HG03108 (cell line): ENCODE results near the gene TSKS.

Experiments
- ATAC-seq: cut with Tn5 transposase; IDR thresholded peaks from one replicate; pipeline ENCODE4 v1.9.1; 2021; ENCODE audit warnings: moderate library complexity; ENCODE audit not compliant: unreplicated experiment

The TSKS gene

DNA sequence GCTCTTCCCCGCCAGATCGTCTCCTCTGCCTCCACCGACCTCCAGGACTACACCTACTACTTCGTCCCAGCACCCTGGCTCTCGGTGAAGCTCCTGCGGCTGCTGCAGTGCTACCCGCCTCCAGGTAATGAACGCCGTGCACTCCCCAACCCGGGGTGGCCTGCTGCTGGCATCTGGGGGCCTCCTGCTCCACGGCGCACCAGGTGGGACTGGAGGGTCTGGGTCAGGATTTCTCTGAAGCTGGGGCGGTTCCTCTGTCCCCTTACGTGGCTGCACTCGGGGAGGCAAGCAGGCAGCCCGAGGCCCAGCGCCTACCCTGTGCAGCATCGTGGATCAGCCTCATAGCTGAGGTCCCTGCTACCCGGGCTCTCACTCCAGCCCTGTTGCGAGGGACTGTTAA, 32.5 kb upstream of the TSKS start:
- no peak for ATAC-seq

DNA sequence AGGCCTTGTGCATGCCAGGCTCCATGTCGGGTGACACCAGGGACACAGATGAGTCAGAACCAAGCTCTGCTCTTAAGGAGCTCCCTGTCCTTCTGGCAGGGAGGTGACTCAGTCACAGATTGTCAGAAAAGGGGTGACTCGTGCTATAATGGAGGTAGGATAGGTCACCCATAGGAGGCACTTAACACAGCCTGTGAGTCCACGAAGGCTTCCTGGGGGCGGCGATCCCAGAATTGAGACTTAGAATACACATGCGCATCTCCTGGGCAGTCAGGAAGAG, 30.4 kb upstream of the TSKS start:
- ATAC-seq, result no peak

DNA sequence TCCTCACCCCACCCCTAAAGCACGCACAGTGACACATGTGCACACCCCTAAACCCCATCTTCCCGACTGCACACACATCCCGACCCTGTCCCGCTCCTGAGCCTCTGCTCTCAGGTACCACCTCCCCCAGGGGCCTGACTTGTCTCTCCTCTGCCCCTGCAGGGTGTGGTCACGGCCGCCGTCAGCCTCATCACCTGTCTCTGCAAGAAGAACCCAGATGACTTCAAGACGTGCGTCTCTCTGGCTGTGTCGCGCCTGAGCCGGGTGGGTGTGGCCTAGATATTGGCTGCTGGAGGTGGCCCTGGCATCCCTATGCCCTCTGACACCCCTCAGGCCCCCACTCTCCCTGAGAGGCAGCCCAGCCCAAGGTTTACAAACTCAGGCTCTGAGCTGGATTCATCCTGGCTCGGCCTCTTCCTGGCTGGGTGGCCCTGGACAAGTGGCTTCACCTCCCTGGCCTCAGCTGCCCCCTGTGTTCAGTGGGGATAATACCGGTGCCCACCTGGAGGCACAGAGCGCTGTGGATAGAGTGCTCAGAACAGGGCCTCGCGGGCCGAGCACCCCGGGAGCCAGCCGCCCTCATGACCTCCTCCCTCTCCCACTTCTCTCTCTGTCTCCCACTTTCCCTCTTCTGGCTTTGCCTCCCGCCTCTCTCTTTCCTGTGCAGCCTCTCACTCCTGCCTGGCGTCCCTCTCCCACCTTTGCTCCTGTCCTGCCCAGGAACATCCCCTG, 29.9 kb upstream of the TSKS start:
- no peak for ATAC-seq

DNA sequence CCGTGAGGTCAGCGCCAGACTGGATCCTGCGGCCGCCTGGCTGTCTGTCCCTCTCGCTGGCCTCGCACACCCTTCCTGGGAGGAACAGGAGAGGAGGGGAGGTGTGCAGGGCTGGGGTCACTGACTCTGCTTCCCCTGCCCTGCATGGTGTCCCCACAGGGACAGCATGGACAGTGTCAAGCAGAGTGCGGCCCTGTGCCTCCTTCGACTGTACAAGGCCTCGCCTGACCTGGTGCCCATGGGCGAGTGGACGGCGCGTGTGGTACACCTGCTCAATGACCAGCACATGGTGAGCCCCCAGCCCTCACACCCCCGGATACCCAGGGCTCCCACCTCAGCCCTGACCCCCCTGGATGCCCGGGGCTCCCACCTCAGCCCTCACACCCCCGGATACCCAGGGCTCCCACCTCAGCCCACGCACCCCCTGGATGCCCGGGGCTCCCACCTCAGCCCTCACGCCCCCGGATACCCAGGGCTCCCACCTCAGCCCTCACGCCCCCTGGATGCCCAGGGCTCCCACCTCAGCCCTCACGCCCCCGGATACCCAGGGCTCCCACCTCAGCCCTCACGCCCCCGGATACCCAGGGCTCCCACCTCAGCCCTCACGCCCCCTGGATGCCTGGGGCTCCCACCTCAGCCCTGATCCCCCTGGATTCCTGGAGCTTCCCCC, 28.8 kb upstream of the TSKS start:
- no peak for ATAC-seq

DNA sequence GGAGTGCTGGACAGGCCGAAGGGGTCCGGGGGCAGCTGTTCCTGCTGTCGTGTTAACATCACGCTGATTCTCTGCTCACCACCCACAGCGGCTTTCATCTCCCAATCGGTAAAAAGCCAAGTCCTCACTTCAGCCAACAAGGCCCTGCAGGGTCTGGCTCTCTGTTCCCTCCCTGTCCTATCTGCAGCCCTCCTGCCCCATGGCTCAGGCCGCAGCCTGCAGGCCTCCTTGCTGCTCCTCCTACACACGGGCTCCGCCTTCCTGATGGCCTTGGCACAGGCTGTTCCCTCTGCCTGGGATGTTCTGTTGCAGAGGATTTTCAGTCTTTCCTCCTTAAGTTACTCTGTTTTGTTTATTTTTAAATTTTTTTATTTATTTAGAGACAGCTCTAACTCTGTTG, 27.8 kb upstream of the TSKS start:
- no peak for ATAC-seq

DNA sequence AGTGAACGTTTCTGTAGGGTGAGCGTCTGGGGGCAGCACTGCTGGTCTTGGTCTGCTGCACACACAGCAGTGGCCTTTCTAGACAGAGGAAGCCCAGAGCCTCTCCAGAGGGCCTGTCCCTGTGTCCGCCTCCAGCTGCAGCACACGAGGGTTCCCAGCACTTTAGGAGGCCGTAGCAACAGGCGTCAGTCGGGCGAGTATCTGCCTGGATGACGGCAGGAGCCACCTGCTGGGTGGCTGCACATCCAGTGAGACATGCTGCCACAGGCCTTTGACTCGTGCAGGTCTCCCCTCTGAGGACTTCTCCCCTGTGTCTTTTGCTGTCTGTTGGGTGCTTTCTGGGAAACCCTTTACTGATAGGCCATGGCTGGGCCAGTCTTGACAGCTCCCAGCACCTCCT, 25.8 kb upstream of the TSKS start:
- ATAC-seq, result no peak

DNA sequence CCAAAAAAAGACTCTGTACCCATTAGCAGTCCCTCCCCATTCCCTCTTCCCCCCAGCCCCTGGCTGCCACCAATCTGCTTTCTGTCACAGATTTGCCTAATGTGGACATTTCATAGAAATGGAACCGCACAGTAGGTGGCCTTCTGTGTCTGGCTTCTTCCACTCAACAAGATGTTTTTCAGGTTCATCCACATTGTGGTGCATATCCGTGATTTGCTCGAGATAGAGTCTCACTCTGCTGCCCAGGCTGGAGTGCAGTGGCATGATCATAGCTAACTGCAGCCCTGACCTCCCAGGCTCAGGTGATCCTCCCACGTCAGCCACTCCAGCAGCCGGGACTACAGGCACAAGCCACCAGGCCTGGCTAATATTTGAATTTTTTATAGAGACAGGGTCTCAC, 24.6 kb upstream of the TSKS start:
- no peak for ATAC-seq

DNA sequence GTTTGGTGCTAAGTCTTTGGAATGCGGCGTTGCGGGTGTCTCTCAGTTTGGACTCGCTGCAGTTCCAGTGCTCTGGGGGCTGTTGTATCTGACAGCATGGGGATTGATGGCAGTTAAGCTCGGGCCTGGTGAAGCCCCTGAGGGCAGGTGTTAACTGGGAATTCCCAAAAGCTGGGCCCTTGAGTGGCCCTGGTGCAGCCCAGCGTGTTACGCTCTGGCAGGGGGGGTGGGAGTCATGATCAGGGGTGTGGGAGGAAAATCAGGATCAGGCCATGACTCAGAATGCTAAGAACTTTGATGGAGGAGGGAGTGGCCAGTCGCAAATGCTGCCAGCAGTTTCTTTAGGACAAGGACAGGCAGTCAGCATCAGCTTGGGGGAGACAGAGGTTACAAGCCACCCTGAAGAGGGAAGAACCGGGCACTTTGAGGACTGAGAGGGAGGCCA, 23.3 kb upstream of the TSKS start:
- ATAC-seq, result no peak

DNA sequence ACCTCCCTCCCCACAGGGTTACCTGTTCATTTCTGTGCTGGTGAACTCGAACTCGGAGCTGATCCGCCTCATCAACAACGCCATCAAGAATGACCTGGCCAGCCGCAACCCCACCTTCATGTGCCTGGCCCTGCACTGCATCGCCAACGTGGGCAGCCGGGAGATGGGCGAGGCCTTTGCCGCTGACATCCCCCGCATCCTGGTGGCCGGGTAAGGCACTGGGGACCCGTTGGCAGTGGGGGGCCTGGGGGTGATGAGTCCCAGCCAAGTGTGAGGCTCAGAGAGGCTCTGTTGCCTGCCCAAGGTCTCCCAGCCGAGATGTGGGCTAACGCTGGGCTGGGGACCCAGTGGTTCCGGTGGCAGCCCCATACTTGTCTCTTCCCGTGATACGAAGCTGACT, 19.4 kb upstream of the TSKS start:
- no peak for ATAC-seq

DNA sequence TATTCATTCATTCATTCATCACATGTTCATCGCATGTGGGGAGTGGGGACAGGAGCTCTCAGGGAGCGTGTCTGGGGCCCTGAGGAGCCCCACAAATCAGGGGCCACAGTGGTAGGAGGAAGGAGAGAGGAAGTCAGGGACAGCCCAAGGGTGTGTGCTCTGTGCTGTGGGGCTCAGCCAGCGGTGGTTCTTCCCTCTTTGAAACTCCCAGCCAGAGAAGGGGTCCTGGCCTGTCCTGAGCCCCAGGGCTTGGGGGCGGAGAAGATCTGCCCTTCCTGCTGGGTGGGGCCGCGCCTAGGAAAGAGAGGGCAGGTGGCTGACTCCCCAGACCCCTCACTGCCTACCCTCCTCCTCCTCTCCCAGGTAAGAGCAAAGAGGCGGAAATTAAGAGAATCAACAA, 18.3 kb upstream of the TSKS start:
- no peak for ATAC-seq

DNA sequence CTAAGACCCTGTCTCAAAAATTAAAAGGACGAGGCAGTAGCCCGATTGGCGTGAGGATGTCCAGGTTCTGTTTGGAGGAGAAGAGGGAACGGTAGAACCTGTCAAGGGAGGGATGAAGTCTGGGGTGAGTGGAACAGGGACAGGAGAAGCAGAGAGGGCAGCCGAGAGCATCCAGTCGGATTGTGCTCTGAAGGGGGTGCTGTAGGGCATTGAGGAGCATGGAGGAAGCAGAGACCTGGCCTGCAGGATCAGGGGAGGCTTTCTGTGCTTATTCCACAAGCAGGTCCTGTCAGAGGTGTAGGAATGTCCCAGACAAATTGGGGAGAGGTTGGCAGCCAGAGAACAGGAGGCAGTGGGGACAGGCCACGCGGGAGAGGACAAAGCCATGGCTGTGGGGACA, 17.8 kb upstream of the TSKS start:
- no peak for ATAC-seq

DNA sequence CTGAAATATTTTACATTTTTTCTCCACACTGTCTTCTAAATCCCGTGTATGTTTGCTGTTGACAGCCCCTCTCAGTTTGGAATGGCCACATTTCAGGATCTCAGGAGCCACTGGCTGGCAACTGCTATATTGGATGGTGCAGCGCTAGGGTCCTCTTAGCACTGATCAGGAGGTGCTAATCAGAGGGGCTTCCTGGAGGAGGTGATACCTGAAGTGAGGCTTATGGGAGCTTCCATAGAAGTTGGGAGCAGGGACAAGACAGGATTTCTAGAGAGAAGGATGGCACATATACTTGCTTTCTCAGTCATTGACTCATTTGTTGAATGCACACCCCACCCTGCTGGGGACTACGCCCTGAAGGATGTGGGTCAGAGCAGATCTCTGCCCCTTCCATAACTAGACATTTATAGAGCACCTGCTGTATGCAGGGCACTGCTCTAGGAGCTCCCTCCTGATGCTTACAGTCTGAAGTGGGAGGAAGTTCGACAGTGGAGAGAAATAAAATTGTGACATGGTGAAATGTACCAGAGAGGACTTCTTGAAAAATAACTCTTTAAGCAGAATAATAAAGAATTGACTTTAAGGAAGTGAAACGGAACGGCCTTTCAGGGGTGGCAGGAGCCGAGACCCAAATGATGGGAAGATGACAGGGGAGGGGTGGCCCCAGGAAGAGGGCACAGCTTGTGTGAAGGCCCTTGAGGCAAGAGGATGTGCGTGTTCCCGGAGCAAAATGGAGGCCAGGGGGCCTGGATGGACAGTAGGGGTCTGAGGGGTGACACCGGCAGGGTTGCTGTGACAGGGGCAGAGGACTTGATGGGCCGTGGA, 16.8 kb upstream of the TSKS start:
- ATAC-seq, result no peak

DNA sequence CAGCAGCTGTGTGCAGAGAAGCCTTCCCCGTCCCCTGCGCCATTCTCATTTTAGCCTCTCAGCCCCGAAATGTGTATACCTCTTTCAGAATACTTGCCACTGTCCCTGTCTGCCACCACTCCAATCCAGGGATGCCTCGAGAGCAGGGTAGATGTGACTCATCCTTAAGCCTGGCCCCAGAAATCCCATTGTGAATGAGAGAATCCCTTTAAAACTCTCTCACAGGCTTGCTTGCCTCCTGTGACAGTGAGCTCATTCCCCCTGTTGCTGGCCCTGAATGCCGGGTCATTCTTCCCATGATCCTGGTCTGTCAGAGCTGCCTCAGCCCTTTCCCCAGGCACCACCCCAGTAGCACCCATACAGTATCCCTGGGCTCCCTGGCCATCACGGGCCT, 13.3 kb upstream of the TSKS start:
- no peak for ATAC-seq

DNA sequence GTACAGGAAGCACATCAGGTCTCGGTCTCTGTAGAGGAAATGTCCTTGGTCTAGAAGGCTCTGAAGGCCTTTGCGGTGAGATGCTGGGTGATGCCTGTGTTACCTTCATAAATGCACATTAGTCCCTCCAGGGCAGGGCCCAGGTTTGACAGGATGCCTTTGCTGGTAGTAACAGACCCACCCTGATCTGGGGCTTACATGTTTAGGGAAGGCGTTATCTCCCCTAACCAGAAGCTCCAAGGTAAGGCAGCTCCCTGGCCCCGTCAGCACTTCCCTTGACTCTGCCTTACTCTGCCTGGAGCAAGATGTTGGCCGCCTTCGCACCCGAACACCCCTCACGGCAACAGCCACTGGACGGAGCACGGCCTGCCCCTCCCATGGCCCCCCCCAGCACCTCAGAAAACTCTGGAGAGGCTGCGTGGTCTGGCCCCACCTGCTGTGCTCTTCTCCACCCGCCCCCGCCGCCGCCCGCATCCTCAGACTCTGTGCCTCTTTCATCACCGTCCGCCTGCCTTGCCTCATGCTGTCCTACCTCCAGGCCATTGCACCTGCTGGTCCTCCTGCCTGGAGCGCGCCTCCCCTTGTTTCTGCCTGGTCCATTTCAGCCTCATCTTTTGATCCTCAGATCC, 12.8 kb upstream of the TSKS start:
- no peak for ATAC-seq

DNA sequence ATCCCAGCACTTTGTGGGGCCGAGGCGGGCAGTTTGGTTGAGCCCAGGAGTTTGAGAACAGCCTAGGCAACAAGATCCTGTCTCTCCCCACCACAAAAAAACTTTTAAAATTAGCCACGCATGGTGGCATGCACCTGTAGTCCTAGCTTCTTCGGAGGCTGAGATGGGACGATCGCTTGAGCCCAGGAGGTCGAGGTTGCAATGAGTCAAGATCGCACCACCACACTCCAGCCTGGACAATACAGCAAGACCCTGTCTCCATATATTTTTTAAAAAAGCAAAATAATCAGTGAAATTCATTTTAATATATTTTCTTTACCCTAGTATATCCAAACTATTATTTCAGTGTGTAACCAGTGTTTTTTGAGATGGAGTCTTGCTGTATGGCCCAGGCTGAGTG, 11.9 kb upstream of the TSKS start:
- no peak for ATAC-seq

DNA sequence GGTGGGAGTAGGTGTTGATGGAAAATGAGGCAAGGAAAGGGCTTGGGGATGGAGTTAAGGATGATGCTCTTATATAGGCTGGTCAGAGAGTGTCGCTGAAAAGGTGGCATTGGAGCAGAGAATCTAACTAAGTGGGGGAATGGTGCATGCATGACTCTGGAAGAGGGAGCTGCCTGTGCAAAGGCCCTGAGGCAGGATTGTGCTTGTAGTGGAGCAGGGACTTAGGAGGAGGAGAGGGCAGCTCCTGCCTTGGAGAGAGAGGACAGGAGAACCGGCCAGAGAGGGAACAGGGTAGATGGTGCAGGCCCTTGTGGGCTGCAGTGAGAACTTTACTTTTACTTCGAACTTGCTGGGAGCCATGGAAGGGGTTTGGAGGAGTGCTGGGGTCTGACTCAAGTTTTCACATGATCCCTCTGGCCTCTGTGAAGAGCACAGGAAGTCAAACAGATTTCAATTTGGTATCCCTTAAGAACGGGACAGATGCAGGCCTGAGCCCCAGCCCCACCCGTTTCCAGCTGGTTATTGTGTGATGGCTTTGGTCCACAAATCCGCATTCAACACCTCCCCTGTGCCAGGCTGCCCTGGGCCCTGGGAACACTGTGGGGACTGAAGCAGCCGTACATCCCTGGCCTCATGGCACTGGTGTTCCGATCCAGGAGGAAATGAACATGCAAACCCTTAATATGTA, 10.7 kb upstream of the TSKS start:
- no peak for ATAC-seq

DNA sequence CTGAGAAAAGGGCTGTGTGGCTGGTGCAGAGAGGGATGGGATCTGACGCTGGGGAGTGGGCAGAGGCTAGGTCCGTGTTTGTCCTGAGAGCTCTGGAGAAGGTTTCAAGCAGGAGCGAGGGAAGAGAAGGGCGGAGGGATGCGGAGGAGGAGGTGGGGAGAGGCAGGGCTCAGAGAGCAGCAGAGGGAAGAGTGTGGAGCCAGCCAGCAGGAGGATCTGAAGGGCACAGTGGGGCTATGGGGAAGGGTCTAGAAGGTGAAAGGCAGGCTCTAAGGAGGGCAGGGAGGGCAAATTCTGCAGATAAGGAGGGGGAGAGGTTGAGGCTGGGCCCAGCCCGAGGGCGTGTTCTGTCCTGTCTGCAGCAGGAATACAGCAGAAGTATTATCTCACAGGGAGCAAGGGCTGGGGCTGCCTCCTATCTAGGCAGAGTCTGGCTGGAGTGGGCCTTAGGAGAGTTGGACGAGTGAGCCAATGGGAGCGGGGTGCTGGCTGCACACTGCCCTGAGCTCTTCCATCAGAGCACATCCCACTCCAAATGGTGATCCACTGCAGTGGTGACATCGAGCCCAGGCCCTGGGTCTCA, 9.8 kb upstream of the TSKS start:
- ATAC-seq, result no peak

DNA sequence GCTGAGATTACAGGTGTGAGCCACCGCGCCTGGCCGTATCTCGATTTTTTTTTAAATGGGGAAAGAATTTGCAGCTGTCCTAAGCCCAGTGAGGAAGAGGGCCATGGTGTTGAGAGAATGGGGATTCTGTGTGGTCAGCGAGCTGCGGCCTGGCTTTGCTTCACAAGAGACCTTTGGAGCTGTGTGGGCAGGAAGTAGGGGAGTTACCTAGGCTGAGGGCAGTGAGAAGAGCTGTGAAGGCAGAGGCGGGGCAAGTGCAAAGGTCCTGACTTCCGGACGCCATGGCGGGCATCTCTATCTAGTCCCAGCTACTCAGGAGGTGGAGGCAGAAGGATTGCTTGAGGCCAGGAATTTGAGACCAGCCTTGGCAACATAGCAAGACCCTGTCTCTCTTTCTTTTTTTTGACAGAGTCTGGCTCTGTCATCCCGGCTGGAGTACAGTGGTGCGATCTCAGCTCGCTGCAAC, 8.6 kb upstream of the TSKS start:
- no peak for ATAC-seq

DNA sequence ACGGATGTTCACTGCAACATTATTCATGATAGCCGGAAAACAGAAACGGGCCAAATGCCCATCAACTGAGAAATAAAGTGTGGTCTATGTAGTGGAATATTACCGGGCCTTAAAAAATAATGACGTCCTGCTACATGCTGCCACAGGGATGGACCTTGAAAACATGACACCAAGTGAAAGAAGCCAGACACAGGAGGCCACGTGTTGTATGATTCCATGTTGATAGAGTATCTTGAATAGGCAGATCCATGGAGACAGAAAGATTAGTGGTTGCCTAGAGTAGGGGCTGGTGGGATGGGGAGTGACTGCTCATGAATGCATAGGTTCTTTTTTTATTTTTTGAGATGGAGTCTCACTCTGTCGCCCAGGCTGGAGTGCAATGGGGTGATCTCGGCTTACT, 7.4 kb upstream of the TSKS start:
- no peak for ATAC-seq

DNA sequence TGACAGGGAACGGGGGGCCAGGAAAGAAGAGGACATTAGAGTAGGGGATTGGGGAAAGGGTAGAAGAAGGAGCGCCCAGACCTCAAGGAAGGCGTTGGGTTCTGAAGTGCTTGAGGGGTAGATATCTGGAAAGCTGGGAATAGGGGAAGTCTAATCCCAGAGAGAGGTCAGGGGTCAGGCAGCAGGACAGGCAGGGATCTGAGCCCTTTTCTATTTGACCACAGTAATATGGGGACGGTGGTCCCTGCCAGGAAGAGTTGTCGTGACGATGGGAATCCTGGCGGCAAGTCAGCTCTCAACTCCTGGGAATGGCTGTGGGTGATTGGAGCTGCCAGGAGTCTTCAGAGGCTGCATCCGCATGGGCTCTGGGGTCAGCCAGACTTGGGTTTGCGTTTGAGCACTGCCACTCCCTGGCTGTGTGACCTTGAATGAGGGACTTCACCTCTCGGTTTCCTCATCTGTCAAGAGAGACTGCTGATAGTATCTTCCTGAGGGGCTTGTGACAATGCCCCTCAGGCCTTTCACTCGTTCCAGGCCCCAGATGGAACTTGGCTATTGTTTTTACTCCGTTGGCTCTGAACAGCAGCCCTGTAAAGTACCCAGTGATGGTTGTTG, 5.0 kb upstream of the TSKS start:
- ATAC-seq, result no peak
